A549 treated with AZD9567 at 1 μM for 4 hours (cell line): ENCODE results near the gene HINFP. TPM values are rescaled to one million over a fixed set of nuclear protein-coding genes. Genes with fewer than 3 reads are reported as not detected.

ENCODE experiments used
- total RNA-seq: library from RNA; stranded (reverse); fragments of 200-300 nt; extraction: Qiagen RNA extraction; gene quantifications from 5 replicates; pipeline ENCODE4 v1.2.3, GENCODE V29; 2022; ENCODE audit not compliant: insufficient read depth

HINFP gene, protein sequence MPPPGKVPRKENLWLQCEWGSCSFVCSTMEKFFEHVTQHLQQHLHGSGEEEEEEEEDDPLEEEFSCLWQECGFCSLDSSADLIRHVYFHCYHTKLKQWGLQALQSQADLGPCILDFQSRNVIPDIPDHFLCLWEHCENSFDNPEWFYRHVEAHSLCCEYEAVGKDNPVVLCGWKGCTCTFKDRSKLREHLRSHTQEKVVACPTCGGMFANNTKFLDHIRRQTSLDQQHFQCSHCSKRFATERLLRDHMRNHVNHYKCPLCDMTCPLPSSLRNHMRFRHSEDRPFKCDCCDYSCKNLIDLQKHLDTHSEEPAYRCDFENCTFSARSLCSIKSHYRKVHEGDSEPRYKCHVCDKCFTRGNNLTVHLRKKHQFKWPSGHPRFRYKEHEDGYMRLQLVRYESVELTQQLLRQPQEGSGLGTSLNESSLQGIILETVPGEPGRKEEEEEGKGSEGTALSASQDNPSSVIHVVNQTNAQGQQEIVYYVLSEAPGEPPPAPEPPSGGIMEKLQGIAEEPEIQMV
- total RNA-seq, result 8.9 to 11.4 TPM (median 10.7 TPM) in 5 replicates

DNA sequence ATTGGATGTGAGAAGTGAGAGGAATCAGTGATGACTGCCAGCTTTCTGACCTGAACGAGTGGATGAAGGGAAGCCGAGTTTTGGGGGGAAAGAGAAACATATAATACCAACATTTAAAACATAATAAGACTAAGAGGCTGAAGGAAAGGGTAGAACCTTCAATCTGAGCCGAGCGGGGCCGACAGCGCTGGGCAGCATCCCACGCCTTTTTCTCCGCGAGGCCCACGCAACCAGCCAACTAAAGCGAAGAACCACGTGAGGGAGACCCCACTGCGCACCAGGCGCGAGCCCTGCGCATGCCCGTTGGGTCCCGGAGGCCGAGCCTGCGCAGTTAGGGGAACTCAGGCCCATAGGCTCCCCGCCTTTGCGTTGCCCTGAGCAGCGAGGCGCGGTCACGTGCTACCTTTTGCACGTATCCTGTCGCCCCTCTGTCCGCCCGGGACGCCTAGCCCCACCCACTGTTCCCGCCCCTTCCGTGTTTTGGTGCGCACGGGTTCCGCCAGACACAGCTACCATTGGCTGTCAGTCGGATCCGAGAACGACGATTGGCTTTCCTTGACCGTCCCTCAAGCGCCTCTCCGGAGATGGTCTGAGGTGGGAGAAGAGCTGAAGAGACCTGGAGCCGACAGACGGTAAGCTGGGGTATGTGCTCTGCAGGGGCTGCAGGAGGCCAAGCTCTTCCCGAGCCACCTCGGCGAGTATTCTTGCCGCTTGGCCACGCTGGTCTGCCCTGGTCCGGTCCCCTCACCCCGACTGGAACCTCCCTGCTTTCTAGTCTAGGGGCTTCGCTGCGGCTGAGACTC, at the start of gene HINFP:
Gene HINFP, plus strand, starts transcription at position 573 of the 803 bp plus-strand sequence. CDS start 5,365 bp downstream, outside the sequence.

DNA sequence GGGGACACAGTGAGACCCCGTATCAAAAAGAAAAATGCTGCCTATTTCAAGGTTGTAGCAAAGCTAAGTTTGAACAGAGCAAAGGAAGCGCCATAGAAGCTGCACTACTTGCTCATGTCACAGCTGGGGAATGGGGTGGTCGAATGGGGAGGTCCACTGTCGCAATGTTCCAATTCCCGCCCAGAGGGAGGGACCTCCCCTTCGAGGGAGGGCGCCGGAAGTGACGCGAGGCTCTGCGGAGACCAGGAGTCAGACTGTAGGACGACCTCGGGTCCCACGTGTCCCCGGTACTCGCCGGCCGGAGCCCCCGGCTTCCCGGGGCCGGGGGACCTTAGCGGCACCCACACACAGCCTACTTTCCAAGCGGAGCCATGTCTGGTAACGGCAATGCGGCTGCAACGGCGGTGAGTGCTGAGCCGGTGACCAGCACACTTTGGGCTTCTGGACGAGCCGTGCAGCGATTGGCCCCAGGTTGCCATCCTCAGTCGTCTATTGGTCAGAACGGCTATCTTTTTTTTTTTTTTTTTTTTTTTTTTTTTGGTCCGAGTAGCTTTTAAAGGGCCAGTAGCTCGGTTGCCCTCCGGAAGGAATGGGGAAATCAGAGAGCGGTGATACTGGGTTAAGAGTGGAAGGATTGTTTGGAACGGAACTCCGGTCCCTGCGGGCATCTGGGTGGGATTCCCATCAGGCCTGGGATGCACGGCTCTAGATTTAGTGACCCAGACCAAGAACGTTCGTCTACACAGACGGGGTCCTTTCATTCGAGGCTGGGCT, 36.5 kb upstream of the HINFP start, which contains the start of gene HMBS:
Gene HMBS, plus strand, starts transcription at position 219 of the 774 bp plus-strand sequence. Its CDS starts 153 bp downstream, at position 372.

DNA sequence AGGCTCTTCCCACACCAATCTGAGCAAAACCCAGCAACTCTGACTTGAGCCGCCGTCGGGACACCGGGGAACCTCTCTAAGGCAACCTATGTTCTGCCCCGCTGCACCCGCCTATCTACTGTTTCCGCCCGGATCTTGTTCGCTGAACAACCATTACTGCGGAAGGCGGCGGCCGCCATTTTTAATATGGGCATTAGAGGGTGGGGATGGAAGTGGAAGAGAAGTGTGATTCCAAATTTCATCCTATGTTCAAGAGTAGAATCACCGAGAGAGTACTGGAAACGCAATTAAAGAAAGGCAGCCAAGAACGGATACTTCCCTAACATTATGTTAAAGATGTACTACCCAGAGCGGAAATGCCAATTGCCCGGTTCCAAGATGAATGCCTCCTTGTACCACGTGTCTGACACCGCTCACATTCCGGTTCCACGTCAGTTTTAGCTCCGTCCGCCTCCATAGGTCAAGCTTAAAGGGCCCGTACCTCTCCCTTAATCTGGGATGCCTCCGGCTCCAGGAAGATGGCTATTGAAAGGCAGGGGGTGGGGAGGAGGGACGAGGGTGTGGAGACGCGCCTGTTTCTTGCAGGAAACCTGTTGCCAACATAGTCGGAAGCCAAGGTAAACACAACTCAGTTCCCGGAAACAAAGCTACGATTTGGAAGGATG, 19.5 kb upstream of the HINFP start, which contains the start of gene DPAGT1:
Gene DPAGT1, minus strand, starts transcription at position 95 of the 665 bp plus-strand sequence. CDS start 198 bp downstream, outside the sequence.

DNA sequence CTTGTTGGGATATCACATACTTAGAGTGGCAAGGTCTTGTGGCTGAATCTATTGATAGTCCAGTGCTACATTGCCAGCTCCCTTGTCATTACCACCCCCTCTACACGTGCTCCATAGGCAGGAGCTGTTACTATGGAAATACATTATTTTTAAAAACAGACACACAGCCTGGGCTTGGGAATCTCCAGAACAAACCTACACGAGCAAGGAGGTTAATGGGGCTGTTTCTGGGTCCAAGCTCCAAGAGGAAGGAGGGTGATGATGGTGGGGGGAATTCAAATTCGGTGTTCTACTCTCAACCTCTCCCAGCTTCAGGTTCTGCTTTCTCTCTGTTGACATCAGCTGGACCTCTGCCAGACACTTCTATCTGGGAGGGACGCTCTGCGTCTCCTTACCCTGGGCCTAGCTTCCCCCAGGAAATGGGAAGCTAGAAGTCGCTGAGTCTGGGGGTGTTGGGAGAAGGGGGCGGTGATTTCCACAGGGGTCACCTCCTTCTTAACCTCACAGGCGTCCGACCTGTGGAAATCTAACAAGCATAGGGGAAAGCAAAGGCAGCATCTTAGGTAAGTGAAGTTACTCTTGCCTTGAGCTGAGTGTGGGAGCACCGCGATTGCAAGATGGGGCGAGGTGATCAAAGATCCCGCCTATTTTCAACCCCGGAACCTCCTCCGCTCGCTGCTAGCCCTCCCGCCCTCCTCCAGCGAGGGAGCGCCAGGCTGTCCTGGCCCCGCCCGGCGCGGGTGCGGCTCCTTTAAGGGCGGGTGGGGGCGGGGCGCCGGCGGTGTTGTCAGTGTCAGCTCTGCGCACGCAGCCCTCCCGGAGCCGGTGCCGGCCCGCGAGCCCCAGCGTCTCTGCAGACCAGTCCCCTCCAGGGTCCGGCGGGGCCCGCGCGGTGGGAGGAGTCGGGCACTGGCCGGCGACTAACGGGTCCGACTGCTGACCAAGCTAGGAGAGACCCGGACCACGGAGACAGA, 14.5 kb upstream of the HINFP start, which contains the start of gene C2CD2L:
Gene C2CD2L, plus strand, starts transcription at position 781 of the 974 bp plus-strand sequence. CDS start 398 bp downstream, outside the sequence.

DNA sequence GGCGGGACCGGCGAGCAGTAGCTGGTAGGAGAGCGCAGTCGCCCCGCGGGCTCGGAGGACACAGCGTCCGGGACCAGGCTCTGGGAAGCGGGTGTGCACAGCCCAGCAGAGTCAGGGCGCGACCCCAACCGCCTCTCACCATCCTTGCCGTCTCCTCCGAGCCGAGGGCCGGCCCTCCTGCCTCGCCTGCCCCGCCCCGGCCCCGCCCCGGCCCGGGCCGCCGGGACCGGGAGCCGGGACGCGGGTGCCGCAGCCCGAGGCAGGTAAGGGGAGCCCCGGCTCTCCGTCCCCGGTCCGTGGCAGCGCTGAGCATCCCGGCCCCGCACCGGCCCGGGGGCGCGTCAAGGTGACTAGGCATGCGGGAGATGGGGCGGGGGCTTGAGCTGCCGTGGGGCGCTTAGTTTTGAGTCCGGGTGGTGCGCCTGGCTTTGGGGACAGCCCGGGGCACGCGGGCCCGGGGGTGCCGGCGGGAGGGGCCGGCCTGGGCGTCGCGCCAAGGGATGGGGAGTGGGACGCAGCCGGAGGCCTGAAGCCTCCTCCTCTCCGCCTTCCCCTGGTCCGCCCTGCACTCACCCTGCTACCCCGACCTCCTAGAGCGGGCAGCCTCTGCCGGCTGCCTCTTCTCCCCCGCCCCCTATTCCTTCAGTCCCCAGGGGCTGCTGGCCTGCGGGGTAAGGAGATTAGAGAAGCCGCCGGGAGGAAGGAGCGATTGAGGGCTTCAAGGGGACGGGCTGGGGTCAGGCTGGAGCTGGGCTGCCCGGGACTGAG, 27.8 kb downstream of the HINFP start, which contains the start of gene ABCG4:
Gene ABCG4, plus strand, starts transcription at position 35 of the 768 bp plus-strand sequence. CDS start 914 bp downstream, outside the sequence.

DNA sequence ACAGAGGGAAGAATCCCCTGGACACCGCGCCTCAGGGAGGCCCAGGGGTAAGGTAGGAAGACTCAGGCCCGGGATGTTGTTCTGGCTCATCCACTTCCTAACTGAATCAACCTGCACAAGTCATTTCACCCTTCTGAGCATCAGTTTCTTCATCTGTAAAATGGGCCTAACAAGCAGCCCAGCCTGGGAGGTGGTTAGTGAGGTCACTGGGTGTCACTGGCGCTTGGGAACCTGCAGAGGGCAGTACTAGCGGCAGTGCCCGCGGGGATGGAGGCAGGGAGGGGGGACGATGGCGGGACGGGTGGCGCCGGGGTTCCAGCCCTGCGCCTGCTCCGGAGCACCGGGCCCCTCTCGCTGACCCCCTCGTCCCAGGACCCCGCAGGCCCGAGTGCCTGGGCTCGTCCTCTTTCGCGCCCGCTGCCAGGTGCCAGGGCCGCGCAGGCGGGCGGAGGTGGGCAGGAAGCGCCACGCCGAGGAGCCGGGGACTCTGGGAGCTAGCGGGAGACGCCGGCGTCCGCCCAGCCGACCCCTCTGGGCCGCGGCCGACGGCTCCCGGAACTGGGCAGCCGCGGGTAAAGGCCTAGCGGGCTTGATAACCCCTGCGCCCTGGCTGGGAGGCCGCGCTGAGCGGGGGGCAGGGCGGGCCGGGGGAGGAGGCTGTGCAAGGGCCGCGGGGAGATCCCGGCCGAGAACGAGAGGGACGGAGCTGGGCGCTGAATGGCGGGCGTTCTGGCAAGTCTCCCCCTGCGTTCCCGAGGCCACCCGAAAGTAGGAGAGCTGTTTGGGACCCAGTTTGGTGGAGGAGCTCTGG, 47.3 kb downstream of the HINFP start, which contains the start of gene NLRX1:
Gene NLRX1, plus strand, starts transcription at position 255 of the 811 bp plus-strand sequence. CDS start 2,679 bp downstream, outside the sequence.

Other genes with a start within 250 kb of the HINFP start
- 0.13 to 0.38 TPM (median 0.23 TPM) in 4 of 5 replicates, not detected in the other for gene CXCR5, start 237.7 kb upstream of the HINFP start, total RNA-seq
- 145 to 208 TPM (median 198 TPM) in 5 replicates for gene BCL9L, start 195.7 kb upstream of the HINFP start, total RNA-seq
- gene UPK2, start 165.3 kb upstream of the HINFP start, total RNA-seq, result 0.88 to 1.1 TPM (median 1.1 TPM) in 4 of 5 replicates, not detected in the other
- not detected in 5 replicates for gene FOXR1, start 149.8 kb upstream of the HINFP start, total RNA-seq
- gene CENATAC, start 123.4 kb upstream of the HINFP start, total RNA-seq, result 6.9 to 17.3 TPM (median 11.7 TPM) in 5 replicates
- gene RPS25, start 103.2 kb upstream of the HINFP start, total RNA-seq, result 736 to 844 TPM (median 814 TPM) in 5 replicates
- gene TRAPPC4, start 102.8 kb upstream of the HINFP start, total RNA-seq, result 40.5 to 69.1 TPM (median 67.9 TPM) in 5 replicates
- gene SLC37A4, start 90.7 kb upstream of the HINFP start, total RNA-seq, result 11.4 to 15.4 TPM (median 11.6 TPM) in 5 replicates
- 32.2 to 51.1 TPM (median 49.6 TPM) in 5 replicates for gene HYOU1, start 64.4 kb upstream of the HINFP start, total RNA-seq
- gene VPS11, start 53.8 kb upstream of the HINFP start, total RNA-seq, result 10.3 to 12.9 TPM (median 11.5 TPM) in 5 replicates
- 47.1 to 88.1 TPM (median 50.1 TPM) in 5 replicates for gene HMBS, start 36.7 kb upstream of the HINFP start, total RNA-seq
- gene DPAGT1, start 19.7 kb upstream of the HINFP start, total RNA-seq, result 37.0 to 59.2 TPM (median 41.2 TPM) in 5 replicates
- 6.0 to 9.1 TPM (median 7.1 TPM) in 5 replicates for gene C2CD2L, start 14.2 kb upstream of the HINFP start, total RNA-seq
- gene ABCG4, start 27.5 kb downstream of the HINFP start, total RNA-seq, result 0.26 to 0.41 TPM (median 0.28 TPM) in 4 of 5 replicates, not detected in the other
- gene NLRX1, start 47.1 kb downstream of the HINFP start, total RNA-seq, result 5.7 to 12.2 TPM (median 10.1 TPM) in 5 replicates
- gene NHERF4, start 63.9 kb downstream of the HINFP start, total RNA-seq, result 0.07 to 0.21 TPM (median 0.10 TPM) in 4 of 5 replicates, not detected in the other
- gene CBL, start 84.8 kb downstream of the HINFP start, total RNA-seq, result 6.6 to 8.6 TPM (median 8.3 TPM) in 5 replicates
- gene MCAM, start 195.6 kb downstream of the HINFP start, total RNA-seq, result 6.6 to 11.8 TPM (median 11.1 TPM) in 5 replicates
- 27.3 to 37.4 TPM (median 33.9 TPM) in 5 replicates for gene RNF26, start 212.9 kb downstream of the HINFP start, total RNA-seq
- not detected in 5 replicates for gene C1QTNF5, start 219.3 kb downstream of the HINFP start, total RNA-seq
- not detected in 5 replicates for gene MFRP, start 225.1 kb downstream of the HINFP start, total RNA-seq